ENCODE data around the gene SLC25A20. TPM values are rescaled to one million over a fixed set of nuclear protein-coding genes. Genes with fewer than 3 reads are reported as not detected.
"Not testable (repeated sequence)": the region's sequence is repeated elsewhere in the genome, so short reads cannot be mapped to it uniquely, and the experiment has no call there.

Gene SLC25A20
- total RNA-seq, 4 donors from 2014 or later = 67.8 to 110 (median 83.4) TPM

- H3K36me3 ChIP-seq = no peaks in the 10 kb centered on the region
- ATAC-seq = no peak
- no peak for TF ChIP-seq CTCF (IDR thresholded peaks at IDR 0.05 in 4 of 5, conservative IDR thresholded peaks at IDR 0.05 in 1 of 5)
- no peak for TF ChIP-seq POLR2A (IDR thresholded peaks at IDR 0.05)
- H3K4me3 ChIP-seq = no peak overlapping the region
- no peaks in the 10 kb centered on the region for H3K9me3 ChIP-seq
- no peak overlapping the region for H3K27ac ChIP-seq
- no peaks in the 10 kb centered on the region for H3K27me3 ChIP-seq
- no peak for DNase-seq
- intact Hi-C loops (cut with DNase I; ENCODE audit: low total_unique reads) = no loop called here
- in situ Hi-C loops (cut with MboI; ENCODE audit: low sequenced_read_pairs in 4 of 4) = no loop called here
- H3K4me1 ChIP-seq = peaks cover 6 to 23% of the 10 kb centered on the region in 2 donors
Observed at GRCh38 chr3:48832684-48833083, 66.0 kb downstream of the SLC25A20 start.

- H3K36me3 ChIP-seq = no peaks in the 10 kb centered on the region
- DNase-seq (no peak), ATAC-seq (no peak)
- peaks cover 6 to 27% of the 10 kb centered on the region in 2 donors for H3K4me1 ChIP-seq
- no peak overlapping the region for H3K27ac ChIP-seq
- H3K4me3 ChIP-seq = no peak overlapping the region
- intact Hi-C loops (cut with DNase I; ENCODE audit: low total_unique reads) (no loop called here), in situ Hi-C loops (cut with MboI; ENCODE audit: low sequenced_read_pairs in 4 of 4) (no loop called here)
- H3K27me3 ChIP-seq = no peaks in the 10 kb centered on the region
- no peak for TF ChIP-seq CTCF (IDR thresholded peaks at IDR 0.05 in 4 of 5, conservative IDR thresholded peaks at IDR 0.05 in 1 of 5)
- TF ChIP-seq POLR2A (IDR thresholded peaks at IDR 0.05) = no peak
- H3K9me3 ChIP-seq = no peaks in the 10 kb centered on the region
Observed at GRCh38 chr3:48830715-48831114, 68.0 kb downstream of the SLC25A20 start.

- H3K36me3 ChIP-seq; H3K9me3 ChIP-seq; ATAC-seq; H3K4me3 ChIP-seq; in situ Hi-C loops (cut with MboI; ENCODE audit: low sequenced_read_pairs in 4 of 4); DNase-seq; intact Hi-C loops (cut with DNase I; ENCODE audit: low total_unique reads); H3K27me3 ChIP-seq; H3K27ac ChIP-seq: not testable (repeated sequence)
- H3K4me1 ChIP-seq = peaks cover 0 to 24% of the 10 kb centered on the region in 2 donors
Observed at GRCh38 chr3:48829525-48829924, 69.2 kb downstream of the SLC25A20 start.

- H3K9me3 ChIP-seq; in situ Hi-C loops (cut with MboI; ENCODE audit: low sequenced_read_pairs in 4 of 4); intact Hi-C loops (cut with DNase I; ENCODE audit: low total_unique reads); ATAC-seq; H3K36me3 ChIP-seq; DNase-seq; H3K4me3 ChIP-seq; H3K27ac ChIP-seq; H3K27me3 ChIP-seq: not testable (repeated sequence)
- H3K4me1 ChIP-seq = peaks cover 0 to 24% of the 10 kb centered on the region in 2 donors
Observed at GRCh38 chr3:48827874-48828273, 70.8 kb downstream of the SLC25A20 start.

- no peaks in the 10 kb centered on the region for H3K9me3 ChIP-seq
- in situ Hi-C loops (cut with MboI; ENCODE audit: low sequenced_read_pairs in 4 of 4) = no loop called here
- no peak overlapping the region for H3K4me3 ChIP-seq
- intact Hi-C loops (cut with DNase I; ENCODE audit: low total_unique reads) = no loop called here
- TF ChIP-seq POLR2A (IDR thresholded peaks at IDR 0.05) (no peak), CTCF (IDR thresholded peaks at IDR 0.05 in 4 of 5, conservative IDR thresholded peaks at IDR 0.05 in 1 of 5) (no peak)
- ATAC-seq = no peak
- DNase-seq = no peak
- H3K36me3 ChIP-seq = no peaks in the 10 kb centered on the region
- H3K27ac ChIP-seq = no peak overlapping the region
- peaks cover 3 to 31% of the 10 kb centered on the region in 2 donors for H3K4me1 ChIP-seq
- no peaks in the 10 kb centered on the region for H3K27me3 ChIP-seq
Observed at GRCh38 chr3:48826451-48826850, 72.2 kb downstream of the SLC25A20 start.

Measured in gastrocnemius medialis (tissue), 4 donors.